Smooth muscle cell (in vitro differentiated cells): ENCODE measurements around the gene SHANK3. TPM values are rescaled to one million over a fixed set of nuclear protein-coding genes. Genes with fewer than 3 reads are reported as not detected.

Experiments used
- DNase-seq: peaks from one replicate; lab custom pipeline; 2025; ENCODE audit not compliant: unreplicated experiment; lab: John Stamatoyannopoulos, UW
- H2AFZ ChIP-seq: fragments of 200-600 bp; sonication (generic); 2 replicates; pipeline ENCODE4 v1.6.0; 2016; ENCODE audit warnings: antibody characterized with exemption, low read depth, mild to moderate bottlenecking
- H3F3A ChIP-seq: fragments of 200-600 bp; sonication (generic); 2 replicates; pipeline ENCODE4 v1.6.0; 2017; ENCODE audit warnings: antibody characterized with exemption, low read depth
- H3K27ac ChIP-seq: fragments of 200-600 bp; sonication (generic); 2 replicates; pipeline ENCODE4 v1.5.1; 2016; ENCODE audit warnings: low read depth, mild to moderate bottlenecking
- H3K27me3 ChIP-seq: fragments of 200-600 bp; sonication (generic); 2 replicates; pipeline ENCODE4 v1.6.1; 2016; ENCODE audit warnings: low read depth, mild to moderate bottlenecking
- H3K36me3 ChIP-seq: fragments of 200-600 bp; sonication (generic); 2 replicates; pipeline ENCODE4 v1.5.1; 2016; ENCODE audit warnings: low read depth
- H3K4me1 ChIP-seq: fragments of 200-600 bp; sonication (generic); 2 replicates; pipeline ENCODE4 v1.5.1; 2016; ENCODE audit warnings: low read depth
- H3K4me2 ChIP-seq: fragments of 200-600 bp; sonication (generic); 2 replicates; pipeline ENCODE4 v1.6.0; 2016; ENCODE audit warnings: mild to moderate bottlenecking
- H3K4me3 ChIP-seq: fragments of 200-600 bp; sonication (generic); 2 replicates; pipeline ENCODE4 v1.5.1; 2016; ENCODE audit warnings: mild to moderate bottlenecking
- H3K79me2 ChIP-seq: fragments of 200-600 bp; sonication (generic); 2 replicates; pipeline ENCODE4 v1.6.0; 2016; ENCODE audit warnings: low read depth, mild to moderate bottlenecking
- H3K9ac ChIP-seq: fragments of 200-600 bp; sonication (generic); 2 replicates; pipeline ENCODE4 v1.6.0; 2016; ENCODE audit warnings: low read depth
- H3K9me3 ChIP-seq: fragments of 200-600 bp; sonication (generic); replicated peaks from 2 replicates; pipeline ENCODE4 v1.5.1; 2016; ENCODE audit warnings: low read depth
- H4K20me1 ChIP-seq: fragments of 200-600 bp; sonication (generic); 2 replicates; pipeline ENCODE4 v1.6.0; 2016; ENCODE audit warnings: low read depth
- CTCF ChIP-seq: fragments of 200-600 bp; sonication (generic); IDR thresholded peaks from 2 replicates; pipeline ENCODE4 v1.5.1; 2017; ENCODE audit warnings: borderline replicate concordance, mild to moderate bottlenecking, antibody characterized with exemption; ENCODE audit not compliant: insufficient read depth, poor library complexity, severe bottlenecking
- WGBS: methylation state at CpG from one replicate; pipeline ENCODE4 v1.1.7; 2016; ENCODE audit warnings: low lambda C conversion rate; 5-methylcytosine and 5-hydroxymethylcytosine counted together
- polyA plus RNA-seq: library from polyadenylated mRNA; unstranded; fragments of >200 nt; fragmentation: Nextera tagmentation; extraction: Ambion mirVana; gene quantifications from 2 replicates; pipeline ENCODE4 v1.2.1, GENCODE V29; 2016
- total RNA-seq: library from RNA; depleted of rRNA; stranded (reverse); fragments of >200 nt; gene quantifications from 2 replicates; pipeline ENCODE4 v1.2.3, GENCODE V29; 2014

Gene SHANK3
- total and polyA plus RNA-seq, 2 experiments from 2014 or later: 1.9 to 2.0 TPM

- H3K27ac ChIP-seq: no peak overlapping the region
- no peak overlapping the region for H3K4me2 ChIP-seq
- H3K4me3 ChIP-seq: no peak overlapping the region
- H3K9me3 ChIP-seq: no peaks in the 10 kb centered on the region
- H4K20me1 ChIP-seq: no peaks in the 10 kb centered on the region
- TF ChIP-seq CTCF: no peak
- no peaks in the 10 kb centered on the region for H3K36me3 ChIP-seq
- H2AFZ ChIP-seq: no peak overlapping the region
- H3K4me1 ChIP-seq: no peaks in the 10 kb centered on the region
- WGBS: 84% methylated on average over 9 of the region's 9 CpGs
- H3K27me3 ChIP-seq: no peaks in the 10 kb centered on the region
- H3K79me2 ChIP-seq: no peaks in the 10 kb centered on the region
- H3K9ac ChIP-seq: no peak overlapping the region
- no peaks in the 10 kb centered on the region for H3F3A ChIP-seq
- no peak for DNase-seq
Measured at GRCh38 chr22:50686794-50687193, 14.2 kb downstream of the SHANK3 start.

- WGBS: 94% methylated on average over 10 of the region's 10 CpGs
Measured at GRCh38 chr22:50687829-50688228, 15.2 kb downstream of the SHANK3 start.

GRCh38 chr22:50688448-50688847 lies 15.8 kb downstream of the SHANK3 start:
- H3K9me3 ChIP-seq: no peaks in the 10 kb centered on the region
- no peak for DNase-seq
- TF ChIP-seq CTCF: no peak
- H3K36me3 ChIP-seq: no peaks in the 10 kb centered on the region
- peaks cover 1% of the 10 kb centered on the region for H3F3A ChIP-seq
- H4K20me1 ChIP-seq: no peaks in the 10 kb centered on the region
- no peak overlapping the region for H3K4me3 ChIP-seq
- H3K4me2 ChIP-seq: no peak overlapping the region
- no peak overlapping the region for H3K9ac ChIP-seq
- H3K4me1 ChIP-seq: no peaks in the 10 kb centered on the region
- H3K27ac ChIP-seq: no peak overlapping the region
- H3K79me2 ChIP-seq: no peaks in the 10 kb centered on the region
- 89% methylated on average over 5 of the region's 5 CpGs for WGBS
- H3K27me3 ChIP-seq: no peaks in the 10 kb centered on the region
- H2AFZ ChIP-seq: no peak overlapping the region

More at GRCh38 chr22:50687829-50688228, 15.2 kb downstream of the SHANK3 start:
- no peak overlapping the region for H3K4me3 ChIP-seq
- no peaks in the 10 kb centered on the region for H3K9me3 ChIP-seq
- no peaks in the 10 kb centered on the region for H3K36me3 ChIP-seq
- no peak for DNase-seq
- H3K4me1 ChIP-seq: no peaks in the 10 kb centered on the region
- no peak overlapping the region for H3K27ac ChIP-seq
- H3K9ac ChIP-seq: no peak overlapping the region
- no peaks in the 10 kb centered on the region for H3K27me3 ChIP-seq
- no peak overlapping the region for H2AFZ ChIP-seq
- H3K4me2 ChIP-seq: no peak overlapping the region
- H4K20me1 ChIP-seq: no peaks in the 10 kb centered on the region
- no peaks in the 10 kb centered on the region for H3F3A ChIP-seq
- no peaks in the 10 kb centered on the region for H3K79me2 ChIP-seq
- TF ChIP-seq CTCF: no peak

- no peak overlapping the region for H3K27ac ChIP-seq
- H3K36me3 ChIP-seq: no peaks in the 10 kb centered on the region
- H3F3A ChIP-seq: peaks cover 6% of the 10 kb centered on the region
- no peak overlapping the region for H3K9ac ChIP-seq
- 12% methylated on average over 2 of the region's 2 CpGs for WGBS
- H3K9me3 ChIP-seq: no peaks in the 10 kb centered on the region
- TF ChIP-seq CTCF: peak; percentile 52
- no peak for DNase-seq
- no peaks in the 10 kb centered on the region for H3K79me2 ChIP-seq
- no peak overlapping the region for H3K4me3 ChIP-seq
- H2AFZ ChIP-seq: no peak overlapping the region
- no peak overlapping the region for H3K4me2 ChIP-seq
- H3K27me3 ChIP-seq: no peaks in the 10 kb centered on the region
- H4K20me1 ChIP-seq: no peaks in the 10 kb centered on the region
- peaks cover 3% of the 10 kb centered on the region for H3K4me1 ChIP-seq
Measured at GRCh38 chr22:50691521-50691920, 18.9 kb downstream of the SHANK3 start.
